Activated T-cell treated with anti-CD3 and anti-CD28 coated beads, Interleukin-2, amount 50 U/mL, for 4 hours (primary cell): ENCODE data around the gene PRAMEF5. TPM values are rescaled to one million over a fixed set of nuclear protein-coding genes. Genes with fewer than 3 reads are reported as not detected.

Experiments used
- total RNA-seq, 3 donors: library from RNA; stranded (reverse); gene quantifications; one replicate each; pipeline ENCODE4 v1.2.1, GENCODE V29; 2021

Gene PRAMEF5
- total RNA-seq, 3 donors from 2014 or later, result not detected

Other genes with a start within 250 kb of the PRAMEF5 start
- gene PRAMEF27, start 197.6 kb upstream of the PRAMEF5 start, total RNA-seq, result not detected
- not detected for gene HNRNPCL3, start 193.4 kb upstream of the PRAMEF5 start, total RNA-seq
- gene PRAMEF25, start 183.4 kb upstream of the PRAMEF5 start, total RNA-seq, result not detected
- not detected for gene HNRNPCL2, start 137.3 kb upstream of the PRAMEF5 start, total RNA-seq
- gene PRAMEF26, start 98.2 kb upstream of the PRAMEF5 start, total RNA-seq, result not detected
- gene HNRNPCL4, start 88.6 kb upstream of the PRAMEF5 start, total RNA-seq, result not detected
- gene PRAMEF9, start 82.3 kb upstream of the PRAMEF5 start, total RNA-seq, result not detected
- gene PRAMEF13, start 52.8 kb upstream of the PRAMEF5 start, total RNA-seq, result not detected
- gene PRAMEF18, start 28.0 kb upstream of the PRAMEF5 start, total RNA-seq, result not detected
- gene PRAMEF8, start 30.9 kb downstream of the PRAMEF5 start, total RNA-seq, result not detected
- not detected for gene PRAMEF33, start 49.3 kb downstream of the PRAMEF5 start, total RNA-seq
- not detected for gene PRAMEF15, start 61.4 kb downstream of the PRAMEF5 start, total RNA-seq
- not detected for gene PRAMEF14, start 92.9 kb downstream of the PRAMEF5 start, total RNA-seq
- gene PRAMEF19, start 117.7 kb downstream of the PRAMEF5 start, total RNA-seq, result not detected
- gene PRAMEF17, start 135.4 kb downstream of the PRAMEF5 start, total RNA-seq, result not detected
- gene PRAMEF20, start 156.3 kb downstream of the PRAMEF5 start, total RNA-seq, result not detected